H7 (cell line): ENCODE results near the gene SELENBP1. TPM values are rescaled to one million over a fixed set of nuclear protein-coding genes. Genes with fewer than 3 reads are reported as not detected.

Experiments
- DNase-seq: peaks from one replicate; pipeline ENCODE4 v3.0.0; 2012
- H3K27me3 ChIP-seq: 2 replicates; pipeline ENCODE4 v1.6.0; 2011; ENCODE audit warnings: mild to moderate bottlenecking, low read length; ENCODE audit not compliant: control insufficient read depth, insufficient read depth
- H3K36me3 ChIP-seq: replicated peaks from 2 replicates; pipeline ENCODE4 v1.5.1; 2011; ENCODE audit warnings: low read length; ENCODE audit not compliant: control insufficient read depth, insufficient read depth
- H3K4me3 ChIP-seq: 2 replicates; pipeline ENCODE4 v1.5.1; 2011; ENCODE audit warnings: low read depth, mild to moderate bottlenecking, control low read depth, low read length, moderate library complexity; ENCODE audit not compliant: insufficient read depth
- total RNA-seq: library from RNA; depleted of rRNA; stranded (reverse); fragments of >200 nt; shearing (Covaris generic); gene quantifications from 2 replicates; pipeline ENCODE4 v1.2.3, GENCODE V29; 2014; rRNA removed

The SELENBP1 gene
- total RNA-seq = 36.9 and 41.9 TPM in 2 replicates

GRCh38 chr1:151372058-151372934 lies at the start of gene SELENBP1:
Gene SELENBP1 (minus strand): TSS chr1:151372705. CDS start chr1:151372641, 64 bp downstream.
- H3K36me3 ChIP-seq = no peaks in the 10 kb centered on the region

GRCh38 chr1:151419819-151420218 lies 47.3 kb upstream of the SELENBP1 start:
- Histone ChIP-seq H3K27me3 (no peaks in the 10 kb centered on the region), H3K4me3 (no peak overlapping the region), H3K36me3 (peaks cover 25% of the 10 kb centered on the region)
- no peak for DNase-seq

More at GRCh38 chr1:151372058-151372934, at the start of gene SELENBP1:
- Histone ChIP-seq H3K4me3 (peak within 1 kb of the TSS; percentile 47), H3K27me3 (no peaks in the 10 kb centered on the region)
- peak; percentile 79 for DNase-seq

- H3K36me3 ChIP-seq = peaks cover 17% of the 10 kb centered on the region
- H3K27me3 ChIP-seq = no peaks in the 10 kb centered on the region
- DNase-seq = no peak
- no peak overlapping the region for H3K4me3 ChIP-seq
Measured at GRCh38 chr1:151418081-151418480, 45.6 kb upstream of the SELENBP1 start.

- Histone ChIP-seq H3K36me3 (peaks cover 22% of the 10 kb centered on the region), H3K27me3 (no peaks in the 10 kb centered on the region), H3K4me3 (no peak overlapping the region)
- no peak for DNase-seq
Measured at GRCh38 chr1:151416231-151416630, 43.7 kb upstream of the SELENBP1 start.

- Histone ChIP-seq H3K27me3 (no peaks in the 10 kb centered on the region), H3K36me3 (peaks cover 38% of the 10 kb centered on the region), H3K4me3 (no peak overlapping the region)
- no peak for DNase-seq
Measured at GRCh38 chr1:151411884-151412283, 39.4 kb upstream of the SELENBP1 start.

- no peak for DNase-seq
- no peaks in the 10 kb centered on the region for H3K27me3 ChIP-seq
- H3K4me3 ChIP-seq = no peak overlapping the region
- peaks cover 48% of the 10 kb centered on the region for H3K36me3 ChIP-seq
Measured at GRCh38 chr1:151408891-151409290, 36.4 kb upstream of the SELENBP1 start.

GRCh38 chr1:151407304-151407703 lies 34.8 kb upstream of the SELENBP1 start:
- H3K27me3 ChIP-seq = no peaks in the 10 kb centered on the region
- DNase-seq = no peak
- H3K4me3 ChIP-seq = no peak overlapping the region
- H3K36me3 ChIP-seq = peaks cover 53% of the 10 kb centered on the region

GRCh38 chr1:151406176-151406575 lies 33.7 kb upstream of the SELENBP1 start:
- no peak for DNase-seq
- Histone ChIP-seq H3K4me3 (no peak overlapping the region), H3K36me3 (peaks cover 55% of the 10 kb centered on the region), H3K27me3 (no peaks in the 10 kb centered on the region)

- no peak for DNase-seq
- peaks cover 58% of the 10 kb centered on the region for H3K36me3 ChIP-seq
- no peak overlapping the region for H3K4me3 ChIP-seq
- H3K27me3 ChIP-seq = no peaks in the 10 kb centered on the region
Measured at GRCh38 chr1:151405187-151405951, 32.9 kb upstream of the SELENBP1 start.

- DNase-seq = no peak
- no peaks in the 10 kb centered on the region for H3K27me3 ChIP-seq
- H3K36me3 ChIP-seq = peaks cover 53% of the 10 kb centered on the region
- no peak overlapping the region for H3K4me3 ChIP-seq
Measured at GRCh38 chr1:151403612-151404011, 31.1 kb upstream of the SELENBP1 start.

- DNase-seq = no peak
- Histone ChIP-seq H3K36me3 (peaks cover 45% of the 10 kb centered on the region), H3K4me3 (no peak overlapping the region), H3K27me3 (no peaks in the 10 kb centered on the region)
Measured at GRCh38 chr1:151402764-151403163, 30.3 kb upstream of the SELENBP1 start.

- no peak for DNase-seq
- Histone ChIP-seq H3K4me3 (no peak overlapping the region), H3K36me3 (peaks cover 41% of the 10 kb centered on the region), H3K27me3 (no peaks in the 10 kb centered on the region)
Measured at GRCh38 chr1:151401860-151402259, 29.4 kb upstream of the SELENBP1 start.

- DNase-seq = no peak
- Histone ChIP-seq H3K4me3 (no peak overlapping the region), H3K36me3 (peaks cover 39% of the 10 kb centered on the region), H3K27me3 (no peaks in the 10 kb centered on the region)
Measured at GRCh38 chr1:151401125-151401788, 28.8 kb upstream of the SELENBP1 start.

- H3K4me3 ChIP-seq = peak within 1 kb of the TSS; percentile 79
- peaks cover 24% of the 10 kb centered on the region for H3K36me3 ChIP-seq
- H3K27me3 ChIP-seq = no peaks in the 10 kb centered on the region
- DNase-seq = peak; percentile 85
Measured at GRCh38 chr1:151399324-151400171, 27.0 kb upstream of the SELENBP1 start, which contains the start of gene PSMB4. Gene PSMB4 (plus strand): TSS chr1:151399573. CDS start chr1:151399588, 15 bp downstream.
